Measurements from ENCODE around the gene RPTN.

Gene RPTN, protein sequence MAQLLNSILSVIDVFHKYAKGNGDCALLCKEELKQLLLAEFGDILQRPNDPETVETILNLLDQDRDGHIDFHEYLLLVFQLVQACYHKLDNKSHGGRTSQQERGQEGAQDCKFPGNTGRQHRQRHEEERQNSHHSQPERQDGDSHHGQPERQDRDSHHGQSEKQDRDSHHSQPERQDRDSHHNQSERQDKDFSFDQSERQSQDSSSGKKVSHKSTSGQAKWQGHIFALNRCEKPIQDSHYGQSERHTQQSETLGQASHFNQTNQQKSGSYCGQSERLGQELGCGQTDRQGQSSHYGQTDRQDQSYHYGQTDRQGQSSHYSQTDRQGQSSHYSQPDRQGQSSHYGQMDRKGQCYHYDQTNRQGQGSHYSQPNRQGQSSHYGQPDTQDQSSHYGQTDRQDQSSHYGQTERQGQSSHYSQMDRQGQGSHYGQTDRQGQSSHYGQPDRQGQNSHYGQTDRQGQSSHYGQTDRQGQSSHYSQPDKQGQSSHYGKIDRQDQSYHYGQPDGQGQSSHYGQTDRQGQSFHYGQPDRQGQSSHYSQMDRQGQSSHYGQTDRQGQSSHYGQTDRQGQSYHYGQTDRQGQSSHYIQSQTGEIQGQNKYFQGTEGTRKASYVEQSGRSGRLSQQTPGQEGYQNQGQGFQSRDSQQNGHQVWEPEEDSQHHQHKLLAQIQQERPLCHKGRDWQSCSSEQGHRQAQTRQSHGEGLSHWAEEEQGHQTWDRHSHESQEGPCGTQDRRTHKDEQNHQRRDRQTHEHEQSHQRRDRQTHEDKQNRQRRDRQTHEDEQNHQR

DNA sequence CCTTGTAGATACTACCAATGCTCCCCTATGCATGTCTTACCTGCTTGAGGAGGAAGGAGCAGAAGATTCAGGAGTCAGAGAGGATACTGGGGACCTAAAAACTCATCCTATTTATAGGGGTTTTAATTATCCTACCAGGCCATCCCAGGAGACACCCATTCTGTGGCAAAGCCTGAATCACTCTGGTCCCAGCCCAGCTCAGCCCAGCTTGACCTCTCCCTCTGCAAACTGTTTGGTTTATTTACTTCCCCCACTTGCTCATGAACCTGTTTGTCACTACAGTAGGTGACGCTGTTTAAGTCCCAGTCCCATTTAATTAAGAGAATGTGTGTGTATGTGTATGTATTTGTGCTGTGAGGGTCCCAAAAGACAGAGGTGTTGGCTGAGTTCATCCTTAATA lies at the start of gene RPTN:
TSS of gene RPTN (minus strand) at position 85 of the 400 bp plus-strand sequence. CDS start 1,339 bp downstream, outside the sequence.
- no peak for DNase-seq

DNA sequence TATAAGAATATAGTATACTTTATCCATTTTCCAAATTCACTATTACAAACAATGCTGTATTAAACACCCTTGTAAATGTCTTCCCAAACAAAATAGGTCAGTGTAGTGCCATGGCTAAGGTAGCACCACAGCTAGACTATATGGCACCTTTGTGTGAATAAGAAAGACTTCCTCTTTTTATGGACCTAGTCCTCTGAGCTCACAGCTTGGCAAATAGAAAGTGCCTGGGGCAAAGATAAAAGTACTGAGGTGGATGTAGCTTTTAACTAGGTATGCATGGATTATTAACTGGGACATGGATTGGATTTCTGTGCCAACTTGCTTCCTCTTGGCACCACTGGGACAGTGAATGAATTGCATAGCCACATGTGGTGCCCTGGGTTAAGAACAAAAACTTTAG lies 40.0 kb upstream of the RPTN start:
- no peak for DNase-seq

DNA sequence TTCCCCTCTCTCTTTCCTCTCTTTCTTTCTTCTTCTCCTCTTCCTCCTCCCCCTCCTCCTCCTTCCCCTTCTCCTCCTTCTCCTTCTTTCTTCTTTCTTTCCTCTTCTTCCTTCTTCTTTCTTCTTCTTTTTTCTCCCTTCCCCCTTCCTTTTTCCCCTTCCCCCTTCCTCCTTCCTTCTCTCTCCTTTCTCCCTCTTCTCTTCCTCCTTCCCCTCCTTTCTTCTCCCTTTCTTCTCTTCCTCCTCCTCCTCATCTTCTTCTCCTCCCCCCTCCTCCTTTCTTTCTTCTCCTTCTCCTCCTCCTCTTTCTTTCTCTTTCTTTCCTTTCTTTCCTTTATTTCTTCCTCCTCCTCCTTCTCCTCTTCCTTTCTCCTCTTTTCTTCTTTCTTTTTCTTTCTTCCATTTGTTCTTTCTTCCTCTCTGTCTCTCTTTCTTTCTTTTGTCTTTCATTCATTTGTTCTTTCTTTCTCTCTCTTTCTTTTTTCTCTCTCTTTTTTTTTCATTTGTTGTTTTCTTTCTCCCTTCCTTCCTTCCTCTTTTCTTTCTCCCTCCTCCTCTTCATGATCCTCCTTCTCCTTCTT lies 38.4 kb upstream of the RPTN start:
- no peak for DNase-seq

DNA sequence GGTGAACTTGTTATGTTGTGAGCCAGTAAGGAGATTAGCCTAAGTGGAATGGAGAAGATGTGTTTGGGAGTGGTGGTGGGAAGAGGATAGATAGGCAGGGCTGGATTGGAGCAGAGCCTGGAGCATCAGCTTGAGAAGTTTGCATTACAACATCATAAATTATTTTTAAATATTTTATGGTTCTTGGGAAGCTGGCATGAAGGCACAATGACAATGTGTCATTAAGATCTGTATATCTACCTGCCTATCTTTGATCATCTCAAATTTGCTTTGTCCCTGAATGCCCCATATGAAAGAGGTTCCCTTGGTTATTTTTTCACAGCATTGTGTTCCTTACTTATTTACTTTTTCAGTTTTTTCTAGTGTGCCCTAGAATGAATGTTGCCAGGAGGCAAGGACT lies 32.7 kb upstream of the RPTN start:
- no peak for DNase-seq

DNA sequence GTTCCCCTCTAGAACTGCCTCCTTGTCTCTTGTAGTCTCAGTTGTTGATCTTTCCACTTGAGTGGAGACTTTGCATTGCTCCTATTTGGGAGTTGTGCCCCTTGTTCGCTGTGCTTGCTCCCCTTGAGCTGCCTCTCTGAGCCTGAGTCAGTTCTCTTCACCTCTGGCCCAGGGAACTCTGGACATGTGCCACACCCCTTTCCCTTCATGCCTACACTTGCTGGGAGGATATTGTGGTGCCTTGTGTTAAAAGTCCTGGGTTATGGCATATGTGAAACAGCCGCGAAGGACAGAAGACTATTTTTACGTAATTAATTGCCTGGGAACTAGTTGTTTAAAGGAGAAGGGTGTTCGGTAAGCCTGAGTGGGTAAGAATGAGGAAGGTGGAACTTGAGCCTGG lies 32.2 kb upstream of the RPTN start:
- no peak for DNase-seq

DNA sequence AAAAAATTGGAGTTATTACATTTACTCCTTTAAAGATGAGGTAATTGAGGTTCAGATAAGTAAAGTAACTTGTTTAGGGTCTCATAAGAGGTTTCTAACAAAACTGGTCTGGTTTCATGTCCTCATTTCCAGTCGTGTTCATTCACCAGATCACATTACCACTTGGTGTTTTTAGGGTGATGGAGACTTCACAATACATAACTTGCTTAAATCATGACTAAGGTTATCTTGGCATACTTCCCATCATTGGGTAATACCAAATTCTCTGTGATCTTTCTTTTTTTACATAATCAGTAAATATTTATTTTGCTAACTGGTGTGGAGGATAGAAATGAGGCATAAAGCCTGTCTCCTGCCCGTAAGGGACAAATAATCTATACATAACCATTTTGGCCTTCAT lies 31.6 kb upstream of the RPTN start:
- DNase-seq, result no peak

DNA sequence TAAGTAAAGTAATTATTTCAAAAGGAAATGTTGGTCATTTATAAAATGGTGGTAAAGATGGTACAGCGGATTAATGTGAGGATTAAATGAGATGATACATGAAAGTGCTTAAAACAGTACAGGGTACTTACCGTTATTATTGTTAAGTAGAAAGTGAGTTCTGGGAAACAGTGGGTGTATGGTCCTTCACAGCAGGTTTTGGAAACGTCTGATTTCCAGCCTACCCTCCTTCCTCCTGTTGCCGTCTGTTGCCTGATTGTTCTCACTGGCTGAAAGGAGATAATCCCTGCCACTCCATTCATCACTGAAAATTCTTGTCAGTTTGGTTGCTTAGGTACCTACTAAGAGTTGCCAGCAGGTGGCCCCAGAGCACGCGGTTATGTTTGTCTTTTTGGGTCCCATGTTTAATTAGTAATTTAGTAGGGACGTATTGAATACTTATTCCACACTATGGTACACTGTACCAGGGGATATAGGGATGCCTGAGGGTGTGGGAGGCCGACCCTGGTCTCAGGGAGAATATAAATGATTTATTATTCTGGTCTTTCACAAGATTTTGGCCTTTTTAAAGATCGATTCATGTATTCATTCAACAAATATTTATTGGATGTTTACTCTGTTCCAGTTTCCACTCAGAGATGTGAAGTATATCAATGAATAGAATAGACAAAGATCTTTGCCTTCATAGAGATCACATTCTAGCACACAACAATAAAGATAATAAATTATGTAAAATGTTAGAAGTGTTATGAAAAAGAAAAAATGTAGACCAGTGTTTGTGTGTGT lies 30.8 kb upstream of the RPTN start:
- peak; percentile 77 to 81 for DNase-seq

DNA sequence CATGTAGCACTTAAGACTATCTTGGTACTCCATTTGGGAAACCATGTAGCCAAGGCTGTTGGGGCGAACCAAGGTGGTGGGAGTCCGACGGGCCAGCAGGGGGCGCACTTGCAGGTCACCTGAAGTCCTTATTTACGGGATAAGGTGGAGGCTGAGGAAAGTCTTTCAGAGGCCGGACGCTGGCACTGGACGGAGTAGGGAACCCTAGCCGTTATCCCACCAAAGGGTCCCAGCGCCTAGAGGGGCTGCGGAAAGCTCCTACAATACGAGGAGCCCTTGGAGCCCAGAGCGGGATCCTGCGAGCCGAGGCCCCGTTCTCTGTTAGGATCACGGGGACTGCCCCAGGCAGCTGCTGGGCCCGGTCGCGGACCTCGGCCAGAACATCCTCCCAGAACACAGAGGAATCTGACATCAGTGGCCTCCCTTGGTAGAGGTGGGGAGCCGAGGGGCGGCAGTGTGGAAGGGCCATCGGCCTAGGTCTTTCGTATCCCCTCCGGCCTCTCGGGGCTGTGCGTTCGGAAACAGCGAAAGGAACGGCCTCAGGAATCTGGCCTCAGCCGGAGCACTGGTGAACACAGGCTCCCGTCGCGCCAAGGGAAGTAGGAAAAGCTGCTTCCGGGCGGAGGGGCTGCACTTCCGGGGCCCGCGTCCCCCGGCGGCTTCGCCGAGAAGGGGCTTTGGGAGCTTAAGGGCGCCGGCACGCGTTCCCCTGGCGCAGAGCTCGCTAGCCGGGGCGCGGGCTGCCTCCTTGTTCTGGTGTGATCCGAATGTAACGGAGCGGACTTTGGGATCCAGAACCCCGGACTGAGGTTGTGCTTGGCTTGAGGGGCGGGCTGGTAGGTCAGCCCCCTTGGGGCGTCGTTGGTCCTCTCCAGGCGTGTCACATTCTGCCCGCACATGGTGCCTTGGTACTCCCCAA lies 29.9 kb upstream of the RPTN start:
- peak; percentile 84 to 87 for DNase-seq

DNA sequence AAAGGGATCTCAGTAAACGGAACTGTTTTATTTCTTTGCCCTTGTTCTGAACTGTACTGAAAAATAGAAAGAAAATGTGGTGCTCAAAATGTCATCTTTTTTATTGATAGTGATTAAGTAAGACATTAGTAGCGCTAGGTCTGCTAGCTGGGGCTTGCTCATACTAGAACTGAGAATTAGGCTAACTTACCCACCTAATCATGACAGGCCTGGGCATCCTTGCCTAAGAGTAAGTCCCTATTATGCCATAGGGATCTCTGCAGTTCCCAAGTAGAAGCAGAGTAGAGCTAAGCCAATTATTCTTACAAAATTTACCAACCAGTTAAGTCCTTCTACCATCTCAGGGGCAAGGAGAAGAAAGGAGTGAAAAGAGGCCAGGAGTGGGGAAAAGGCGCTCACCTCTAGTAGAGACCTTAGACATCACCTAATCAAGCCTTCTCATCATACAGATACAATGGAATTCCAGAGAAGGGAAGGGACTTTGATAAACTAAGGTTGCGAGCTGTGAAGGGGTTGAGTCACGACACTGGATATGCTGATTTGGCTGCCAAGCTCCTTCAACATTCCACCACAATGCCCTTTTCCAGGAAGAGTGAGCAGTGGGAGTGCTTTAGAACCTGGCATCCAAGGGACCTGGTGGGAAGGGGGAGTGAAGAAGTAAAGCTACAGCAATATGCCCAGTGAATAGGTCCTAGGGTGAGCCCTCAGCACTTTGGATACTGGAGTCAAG lies 27.7 kb upstream of the RPTN start:
- DNase-seq, result no peak

DNA sequence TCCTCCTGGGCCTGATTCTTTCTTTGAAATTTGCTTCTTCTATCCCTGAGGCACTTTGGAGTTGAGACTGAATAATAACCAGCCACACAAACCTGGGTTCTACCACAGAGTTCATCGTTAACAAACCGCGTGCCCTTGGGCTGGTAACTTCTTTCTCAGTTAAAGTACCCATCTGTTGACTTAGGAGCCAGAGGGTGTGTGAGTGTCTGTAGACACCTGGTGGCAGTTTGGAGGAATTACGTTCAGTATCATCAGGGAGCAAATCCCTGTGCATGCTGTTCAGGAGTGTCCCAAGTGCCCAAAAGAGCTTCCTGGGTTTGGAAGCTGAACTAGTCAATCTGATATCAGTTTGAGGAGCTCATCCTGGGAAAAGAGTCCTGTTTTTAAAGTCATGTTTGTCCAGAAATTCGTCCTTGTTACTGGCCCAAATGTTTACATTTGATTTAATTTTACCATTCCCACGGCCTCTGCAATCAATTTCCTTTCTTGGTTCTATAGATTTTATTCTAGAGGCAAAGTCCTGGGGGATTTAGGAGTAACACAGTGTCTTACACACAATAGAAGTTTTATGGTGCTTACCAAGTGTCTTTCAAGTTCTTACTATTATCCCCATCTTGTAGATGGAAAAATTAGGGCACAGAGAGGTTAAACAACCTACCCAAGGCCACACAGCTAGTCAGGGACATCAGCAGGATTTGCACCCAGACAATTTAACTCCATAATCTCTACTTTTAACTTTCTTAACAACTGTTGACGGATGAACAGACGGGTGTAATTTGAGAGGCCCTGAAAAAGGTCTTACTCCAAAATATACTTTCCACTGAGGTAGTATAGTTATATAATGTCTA lies 26.7 kb upstream of the RPTN start:
- DNase-seq, result peak; percentile 33 to 45

DNA sequence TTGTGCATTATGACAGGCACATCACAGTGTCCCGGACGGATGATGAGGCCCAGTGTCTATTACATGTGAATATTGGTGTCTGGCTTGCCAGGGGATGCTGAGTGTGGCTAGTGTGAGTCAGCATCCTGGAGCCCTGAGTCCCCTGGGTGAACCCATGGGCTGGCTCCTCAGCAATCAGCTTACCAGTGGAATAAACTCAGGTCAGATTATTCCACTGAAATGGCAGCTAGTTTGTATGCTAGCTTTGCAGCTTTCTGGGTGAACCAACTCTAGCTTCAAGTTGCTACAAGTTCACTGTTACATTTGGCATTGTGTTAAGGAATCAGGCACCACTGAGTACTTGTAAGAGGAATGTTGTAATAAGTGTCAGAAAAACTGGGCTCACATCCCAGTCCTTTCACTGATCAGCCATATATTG lies 23.9 kb upstream of the RPTN start:
- peak in 1 of 2 experiments; percentile 40 for DNase-seq

DNA sequence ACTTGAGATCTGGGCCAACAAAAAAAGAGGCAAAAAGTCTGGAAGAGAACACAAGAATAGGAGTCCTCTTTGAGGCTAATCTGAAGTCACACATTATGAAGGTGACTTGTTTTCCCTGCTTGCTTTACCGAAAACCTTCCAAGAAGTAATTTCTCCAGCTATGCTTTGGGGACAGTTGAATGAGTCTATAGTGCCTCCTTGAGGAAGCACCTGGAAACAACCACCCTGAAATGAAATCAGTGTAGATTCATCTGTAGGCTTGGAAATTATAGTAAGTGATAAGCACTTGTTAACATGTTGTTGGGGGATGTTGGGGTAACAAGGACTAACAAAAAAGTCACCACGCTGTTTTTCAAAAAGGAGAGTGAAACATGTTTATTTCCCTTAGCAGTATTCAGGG lies 23.4 kb upstream of the RPTN start:
- no peak for DNase-seq

DNA sequence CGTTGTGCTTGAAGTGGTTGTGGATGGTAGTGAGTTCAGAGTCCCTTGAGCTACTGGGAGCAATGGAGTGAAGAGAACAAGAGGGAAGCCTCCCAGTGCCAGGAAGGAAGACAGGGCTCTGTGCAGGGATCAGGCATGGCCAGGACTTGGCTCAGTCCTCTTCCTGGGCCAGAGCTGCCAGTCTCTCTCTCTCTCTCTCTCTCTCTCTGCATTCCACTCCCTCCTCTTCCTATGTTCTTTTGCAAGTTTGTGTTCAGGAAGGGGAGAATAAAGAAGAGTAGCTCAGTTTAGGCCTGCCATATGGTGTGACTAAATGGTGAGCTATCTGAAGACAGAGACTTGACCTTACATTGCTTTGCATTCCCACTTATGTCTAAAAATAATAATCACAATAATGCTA lies 20.5 kb upstream of the RPTN start:
- no peak for DNase-seq

DNA sequence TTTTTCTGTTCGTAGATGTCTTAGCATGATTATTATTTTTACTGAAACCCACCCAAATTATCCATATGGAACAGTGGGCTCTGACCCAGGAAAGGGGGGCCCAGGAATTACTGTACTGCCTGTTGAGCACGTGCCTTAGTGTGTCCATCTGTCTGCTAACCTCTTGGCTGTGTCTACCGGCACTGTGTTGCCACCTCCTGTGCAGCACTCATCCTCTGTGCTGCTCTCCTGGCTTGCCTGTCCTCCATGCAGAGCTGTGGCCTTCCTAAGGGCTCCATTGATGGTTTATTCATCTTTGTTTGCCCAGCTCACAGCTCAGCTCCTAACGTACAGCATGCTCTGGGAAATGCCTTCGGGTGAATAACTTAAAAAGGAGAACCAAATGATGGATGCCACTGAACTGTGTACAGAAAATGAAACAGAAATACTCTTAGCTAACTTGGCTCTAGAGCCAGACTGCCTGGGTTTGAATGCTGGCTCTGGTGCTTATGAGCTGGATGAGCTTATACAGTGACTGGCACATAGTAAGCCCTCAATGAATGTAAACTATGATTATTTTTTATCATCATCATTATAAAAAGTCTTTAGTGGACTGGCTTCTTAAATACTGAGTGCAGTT lies 11.4 kb upstream of the RPTN start:
- DNase-seq, result no peak

DNA sequence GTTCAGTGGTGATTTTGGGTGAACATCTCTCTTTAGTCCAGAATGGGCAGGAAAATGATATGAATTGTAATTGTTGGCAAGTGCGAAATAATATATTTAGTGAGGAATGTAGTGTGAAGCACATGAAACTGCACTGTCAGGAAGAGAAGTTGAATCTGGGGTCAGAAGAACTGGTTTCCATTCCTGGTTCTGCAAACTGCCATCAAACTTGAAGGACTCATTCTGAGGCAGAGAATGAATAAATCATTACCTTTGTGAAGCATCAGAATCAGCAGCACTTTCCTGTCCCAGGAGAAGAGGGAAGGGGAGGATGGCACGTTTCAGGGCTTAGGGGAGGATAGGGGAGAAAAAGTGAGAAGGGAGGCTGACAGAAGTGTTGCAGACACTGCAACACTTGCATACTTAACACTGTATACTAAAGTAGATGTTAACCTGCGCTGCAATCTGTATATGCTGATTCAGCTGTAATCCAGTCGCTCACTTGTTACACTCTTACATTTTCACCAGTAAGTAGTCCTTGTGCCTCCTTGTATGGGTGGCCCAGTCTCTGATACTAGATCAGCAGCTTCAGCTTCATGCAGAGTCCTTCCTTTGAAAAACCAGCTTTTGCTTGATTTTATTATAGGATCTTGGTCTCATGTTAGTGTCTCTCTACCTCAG lies 10.5 kb upstream of the RPTN start:
- no peak for DNase-seq

DNA sequence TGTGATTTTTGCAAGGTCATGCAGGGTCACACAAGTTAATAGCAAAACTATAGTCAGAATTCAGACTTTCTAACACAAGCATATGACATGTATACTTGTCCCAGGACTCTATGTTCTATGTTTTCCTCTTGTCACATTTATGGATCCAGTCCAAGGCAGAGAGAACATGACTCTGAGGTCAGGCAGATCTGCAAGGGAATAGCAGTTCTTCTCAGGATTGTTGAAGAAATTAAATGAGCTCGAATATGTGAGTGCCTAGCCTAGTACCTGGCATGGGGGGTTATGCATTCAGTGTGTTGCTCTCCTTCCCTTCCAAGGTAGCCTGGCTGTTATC lies 9.5 kb upstream of the RPTN start:
- no peak for DNase-seq

DNA sequence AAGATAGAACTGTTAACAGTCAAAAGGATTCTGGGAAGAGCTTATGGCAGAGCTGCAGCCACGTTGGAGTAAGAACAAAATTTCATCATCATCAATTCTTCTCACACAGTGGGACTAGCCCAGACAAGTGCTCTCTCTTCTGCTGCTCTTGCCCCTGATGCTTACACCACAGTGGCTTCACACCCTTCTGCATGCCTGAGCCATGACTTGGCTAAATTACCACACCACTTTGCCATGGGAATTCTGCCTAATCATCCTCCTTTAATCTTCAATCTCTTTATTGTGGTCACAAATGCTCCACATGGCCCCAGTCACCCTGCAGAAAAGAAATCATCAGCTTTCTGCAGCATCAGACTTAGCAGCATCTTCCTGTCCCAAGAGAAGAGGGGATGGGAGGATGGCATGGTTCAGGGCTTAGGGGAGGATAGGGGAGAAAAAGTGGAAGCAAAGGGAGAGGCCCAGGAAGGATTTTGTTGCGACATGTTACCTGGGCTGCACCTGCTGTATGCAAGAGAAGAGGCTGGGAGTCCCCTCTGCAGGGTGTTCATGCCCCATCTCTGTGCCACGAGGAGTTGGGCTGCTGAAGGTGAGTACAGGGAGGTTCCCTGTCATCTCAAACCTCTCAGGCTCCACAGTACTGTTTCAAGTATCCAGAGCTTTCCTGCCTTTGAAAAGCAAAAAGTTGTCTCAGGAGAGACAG lies 9.0 kb upstream of the RPTN start:
- no peak for DNase-seq

DNA sequence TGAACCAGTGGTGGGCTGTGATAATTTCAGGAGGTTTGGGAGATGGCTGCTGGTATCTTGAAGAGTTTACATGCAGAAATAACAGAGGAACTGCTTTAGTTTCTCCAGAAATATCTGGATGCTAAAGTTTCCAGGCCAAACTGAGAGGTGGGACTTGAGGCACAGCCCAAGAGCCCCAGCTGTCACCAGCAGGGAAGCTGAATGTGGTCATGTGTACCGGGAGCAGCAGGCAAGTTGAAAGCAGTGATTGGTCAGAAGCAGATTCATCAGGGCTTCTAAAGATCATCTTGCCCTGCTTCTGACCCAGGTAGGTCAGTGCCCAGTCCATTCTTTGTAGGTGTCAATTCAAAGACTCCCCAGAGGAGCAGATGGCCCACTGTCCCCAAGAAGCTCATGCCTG lies 7.9 kb upstream of the RPTN start:
- DNase-seq, result no peak

Data from activated T-cell treated with anti-CD3 and anti-CD28 coated beads, Interleukin-2, amount 50 U/mL, for 48 hours (primary cell).